ENCODE measurements around the gene FGD5.

DNA sequence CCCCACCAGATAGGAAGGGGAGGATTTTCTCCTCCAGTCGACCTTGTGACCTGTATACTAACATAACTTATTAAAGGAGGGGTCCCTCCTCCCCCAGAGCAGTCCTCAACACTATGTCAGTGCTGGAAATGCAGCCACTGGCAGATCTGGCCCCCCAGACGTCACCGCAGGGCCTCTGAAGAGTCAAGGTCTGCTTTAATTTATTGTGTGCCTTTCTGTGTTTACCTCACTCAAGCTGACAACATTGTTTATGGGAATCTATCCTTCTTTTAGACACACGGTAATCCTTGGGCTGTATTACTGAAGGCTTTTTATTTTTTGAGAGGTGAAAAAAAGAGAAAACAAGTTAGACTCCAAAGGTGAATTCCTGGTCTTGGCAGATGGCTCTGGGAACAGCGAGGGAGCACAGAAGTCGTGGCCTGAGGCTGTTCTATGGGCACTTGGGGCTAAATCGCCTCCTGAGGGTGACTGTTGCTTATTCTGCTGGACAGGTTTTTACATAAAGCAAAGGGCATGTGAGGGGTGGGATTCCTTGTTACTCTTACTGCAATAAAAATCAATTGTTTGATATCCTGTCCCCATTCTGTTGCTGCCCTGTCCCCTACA, 115.2 kb downstream of the FGD5 start:
- TF ChIP-seq GATA3 (IDR thresholded peaks at IDR 0.05; ENCODE audit: low read depth, low read length), result no peak
- no peak for TF ChIP-seq GATA2 (IDR thresholded peaks at IDR 0.05; ENCODE audit: low read depth, low read length)
